ENCODE results near the gene SOX21.

The SOX21 gene

GRCh38 chr13:94708031-94708859 lies 4.1 kb downstream of the SOX21 start:
- no peak for DNase-seq

- no peak for DNase-seq
These were observed 4.8 kb downstream of the SOX21 start for GRCh38 chr13:94707400-94708021.

GRCh38 chr13:94706843-94707399 lies 5.4 kb downstream of the SOX21 start:
- no peak for DNase-seq

- DNase-seq, result no peak
These were observed 6.1 kb downstream of the SOX21 start for GRCh38 chr13:94706101-94706842.

GRCh38 chr13:94705081-94706030 lies 7.0 kb downstream of the SOX21 start:
- no peak for DNase-seq

GRCh38 chr13:94704377-94705080 lies 7.8 kb downstream of the SOX21 start:
- DNase-seq, result no peak

- no peak for DNase-seq
These were observed 8.5 kb downstream of the SOX21 start for GRCh38 chr13:94703721-94704314.

GRCh38 chr13:94703271-94703670 lies 9.1 kb downstream of the SOX21 start:
- no peak for DNase-seq

GRCh38 chr13:94702181-94703041 lies 9.9 kb downstream of the SOX21 start:
- no peak for DNase-seq

- no peak for DNase-seq
These were observed 10.8 kb downstream of the SOX21 start for GRCh38 chr13:94701313-94702180.

GRCh38 chr13:94700536-94700935 lies 11.8 kb downstream of the SOX21 start:
- no peak for DNase-seq

GRCh38 chr13:94700051-94700535 lies 12.3 kb downstream of the SOX21 start:
- no peak for DNase-seq

- DNase-seq, result no peak
These were observed 16.2 kb downstream of the SOX21 start for GRCh38 chr13:94696171-94696570.

- DNase-seq, result no peak
These were observed 20.3 kb downstream of the SOX21 start for GRCh38 chr13:94692030-94692429.

- no peak for DNase-seq
These were observed 28.9 kb downstream of the SOX21 start for GRCh38 chr13:94683409-94683808.

GRCh38 chr13:94682229-94682628 lies 30.1 kb downstream of the SOX21 start:
- DNase-seq, result no peak

- DNase-seq, result no peak
These were observed 32.7 kb downstream of the SOX21 start for GRCh38 chr13:94679614-94680013.

GRCh38 chr13:94678845-94679244 lies 33.5 kb downstream of the SOX21 start:
- DNase-seq, result no peak

- no peak for DNase-seq
These were observed 34.5 kb downstream of the SOX21 start for GRCh38 chr13:94677799-94678198.
